Esophagus squamous epithelium (tissue), 5 donors: ENCODE measurements around the gene SPARC. TPM values are rescaled to one million over a fixed set of nuclear protein-coding genes. Genes with fewer than 3 reads are reported as not detected.
A peak's percentile ranks its signal among the peaks of the same experiment; 100 is the strongest.

Source experiments
- DNase-seq: peaks from one replicate; lab custom pipeline; 2025; lab: John Stamatoyannopoulos, UW
- H3K27ac ChIP-seq, 4 donors: fragments of 200-600 bp; sonication (generic); one replicate each; pipeline ENCODE4 v1.5.1; 2016 to 2019; ENCODE audit warnings: mild to moderate bottlenecking in 1 of 4
- H3K27me3 ChIP-seq, 4 donors: fragments of 200-600 bp; sonication (generic); 1 replicate in 3 of 4; 2 replicates in 1 of 4; pipeline versions ENCODE4 v1.5.1 to v1.6.0; 2017 to 2021; ENCODE audit warnings: antibody characterized with exemption in 1 of 4
- H3K36me3 ChIP-seq, 3 donors: fragments of 200-600 bp; sonication (generic); one replicate each; pipeline ENCODE4 v1.5.1; 2016 to 2019
- H3K4me1 ChIP-seq, 3 donors: fragments of 200-600 bp; sonication (generic); one replicate each; pipeline ENCODE4 v1.5.1; 2017 to 2019
- H3K4me3 ChIP-seq, 4 donors: fragments of 200-600 bp; sonication (generic); 1 replicate in 3 of 4; 2 replicates in 1 of 4; pipeline ENCODE4 v1.5.1; 2016 to 2019; ENCODE audit warnings: mild to moderate bottlenecking in 2 of 4, moderate library complexity in 1 of 4
- H3K9me3 ChIP-seq, 3 donors: fragments of 200-600 bp; sonication (generic); one replicate each; pipeline ENCODE4 v1.5.1; 2016 to 2019
- CTCF ChIP-seq, 6 experiments: fragments of 450-650 bp in 4 of 6; fragments of 200-600 bp in 2 of 6; sonication (generic) in 2 of 6; IDR thresholded peaks; one replicate each; pipeline ENCODE4 v1.5.1; 2016 to 2019; ENCODE audit warnings: antibody characterized with exemption in 6 of 6, mild to moderate bottlenecking in 4 of 6, moderate library complexity in 4 of 6
- POLR2A ChIP-seq, 4 donors: fragments of 450-650 bp; IDR thresholded peaks; one replicate each; pipeline ENCODE4 v1.6.1; 2017; ENCODE audit warnings: antibody characterized with exemption in 4 of 4, mild to moderate bottlenecking in 4 of 4, moderate library complexity in 3 of 4
- WGBS, 2 donors: methylation state at CpG; one replicate each; pipeline ENCODE4 v1.1.5; 2018; 5-methylcytosine and 5-hydroxymethylcytosine counted together
- intact Hi-C: fragments of 100-400 bp; cut with DNase I; formaldehyde crosslinking; loops from one replicate; pipeline ENCODE4 v1.15.0; 2022
- total RNA-seq, 4 donors: library from RNA; depleted of rRNA; stranded (reverse); fragments of >200 nt; gene quantifications; one replicate each; pipeline ENCODE4 v1.1.0, GENCODE V29; 2016
- donor health status: DM: yes; HTN: yes; CAD: no.

SPARC gene
- total RNA-seq, 4 donors from 2014 or later: 14.9 to 164 (median 61.9) TPM

GRCh38 chr5:151651997-151652645 is 34.6 kb downstream of the SPARC start:
- H3K27me3 ChIP-seq: no peaks in the 10 kb centered on the region
- H3K9me3 ChIP-seq: no peaks in the 10 kb centered on the region
- DNase-seq: no peak
- 0% methylated on average over 1 to 3 of the region's 6 CpGs for WGBS, 2 donors
- no peaks in the 10 kb centered on the region for H3K36me3 ChIP-seq
- peaks cover 6 to 41% (median 17%) of the 10 kb centered on the region in 3 donors for H3K4me1 ChIP-seq
- H3K4me3 ChIP-seq: no peak overlapping the region
- TF ChIP-seq POLR2A (IDR thresholded peaks at IDR 0.05): no peak
- TF ChIP-seq CTCF (IDR thresholded peaks at IDR 0.05): peak; percentile 52 to 95 (median 84)
- intact Hi-C loops: loop anchor here (5.0 to 10.0 kb wide), 2 partner anchors 127 to 205 kb away; partner anchors contain the start of gene SLC36A1
- H3K27ac ChIP-seq: no peak overlapping the region

GRCh38 chr5:151648988-151649387 is 37.7 kb downstream of the SPARC start:
- no peaks in the 10 kb centered on the region for H3K27me3 ChIP-seq
- H3K4me3 ChIP-seq: no peak overlapping the region
- intact Hi-C loops: no loop called here
- TF ChIP-seq CTCF (IDR thresholded peaks at IDR 0.05) (no peak), POLR2A (IDR thresholded peaks at IDR 0.05) (no peak)
- WGBS, 2 donors: 21 to 57% methylated on average over 2 to 5 of the region's 7 CpGs
- H3K9me3 ChIP-seq: no peaks in the 10 kb centered on the region
- peaks cover 15 to 64% (median 32%) of the 10 kb centered on the region in 3 donors for H3K4me1 ChIP-seq
- H3K36me3 ChIP-seq: no peaks in the 10 kb centered on the region
- no peak for DNase-seq
- H3K27ac ChIP-seq: peak overlapping the region; percentile 17 to 89 (median 86)

- intact Hi-C loops: no loop called here
These were observed 38.6 kb downstream of the SPARC start for GRCh38 chr5:151648089-151648488.

GRCh38 chr5:151647320-151647861 is 39.3 kb downstream of the SPARC start:
- Histone ChIP-seq H3K27ac (peak overlapping the region; percentile 73 to 89 (median 86)), H3K4me3 (no peak overlapping the region), H3K9me3 (no peaks in the 10 kb centered on the region), H3K4me1 (peaks cover 15 to 73% (median 32%) of the 10 kb centered on the region in 3 donors), H3K36me3 (no peaks in the 10 kb centered on the region), H3K27me3 (no peaks in the 10 kb centered on the region)
- 33 to 44% methylated on average over 5 of the region's 5 CpGs for WGBS, 2 donors
- intact Hi-C loops: no loop called here
- TF ChIP-seq POLR2A (IDR thresholded peaks at IDR 0.05) (no peak), CTCF (IDR thresholded peaks at IDR 0.05) (no peak)
- DNase-seq: no peak

More at GRCh38 chr5:151648089-151648488, 38.6 kb downstream of the SPARC start:
- TF ChIP-seq CTCF (IDR thresholded peaks at IDR 0.05) (no peak), POLR2A (IDR thresholded peaks at IDR 0.05) (no peak)
- no peaks in the 10 kb centered on the region for H3K36me3 ChIP-seq
- DNase-seq: no peak
- no peaks in the 10 kb centered on the region for H3K9me3 ChIP-seq
- 48 to 56% methylated on average over 2 of the region's 2 CpGs for WGBS, 2 donors
- H3K27me3 ChIP-seq: no peaks in the 10 kb centered on the region
- no peak overlapping the region for H3K4me3 ChIP-seq
- peaks cover 15 to 66% (median 32%) of the 10 kb centered on the region in 3 donors for H3K4me1 ChIP-seq
- H3K27ac ChIP-seq: peak overlapping the region in 3 of 4 donors; percentile 82 to 89 (median 89)

- H3K4me3 ChIP-seq: no peak overlapping the region
- peak overlapping the region; percentile 82 to 89 (median 86) for H3K27ac ChIP-seq
- TF ChIP-seq POLR2A (IDR thresholded peaks at IDR 0.05) (no peak), CTCF (IDR thresholded peaks at IDR 0.05) (no peak)
- no peaks in the 10 kb centered on the region for H3K36me3 ChIP-seq
- intact Hi-C loops: no loop called here
- 47 to 62% methylated on average over 5 of the region's 5 CpGs for WGBS, 2 donors
- DNase-seq: no peak
- H3K4me1 ChIP-seq: peaks cover 15 to 76% (median 38%) of the 10 kb centered on the region in 3 donors
- H3K27me3 ChIP-seq: no peaks in the 10 kb centered on the region
- no peaks in the 10 kb centered on the region for H3K9me3 ChIP-seq
These were observed 40.4 kb downstream of the SPARC start for GRCh38 chr5:151646334-151646733.
